RWPE2 (cell line): Measurements from ENCODE around the gene CCSER1.

Source experiments
- ATAC-seq: fragments of 200-7000 bp; cut with Tn5 transposase; 3 replicates; pipeline ENCODE4 v1.9.1; 2021; ENCODE audit warnings: low read depth
- DNase-seq: peaks from one replicate; pipeline ENCODE4 v3.0.0-alpha.2; 2020; ENCODE audit warnings: low spot score
- H3K27ac ChIP-seq: fragments of 450-650 bp; 2 replicates; pipeline ENCODE4 v1.5.1; 2017; ENCODE audit warnings: mild to moderate bottlenecking; ENCODE audit not compliant: poor library complexity, severe bottlenecking
- H3K27me3 ChIP-seq: fragments of 250-450 bp; sonication (Bioruptor Pico); 2 replicates; pipeline ENCODE4 v1.5.1; 2021; ENCODE audit warnings: mild to moderate bottlenecking, moderate library complexity; ENCODE audit not compliant: insufficient read depth, poor library complexity, severe bottlenecking
- H3K36me3 ChIP-seq: fragments of 250-450 bp; sonication (Bioruptor Pico); 2 replicates; pipeline ENCODE4 v1.5.1; 2020; ENCODE audit warnings: low read depth, mild to moderate bottlenecking, moderate library complexity
- H3K4me1 ChIP-seq: fragments of 250-450 bp; sonication (Bioruptor Pico); 2 replicates; pipeline ENCODE4 v1.5.1; 2021; ENCODE audit warnings: mild to moderate bottlenecking, moderate library complexity; ENCODE audit not compliant: insufficient read depth, poor library complexity, severe bottlenecking
- H3K4me3 ChIP-seq: fragments of 250-450 bp; sonication (Bioruptor Pico); 2 replicates; pipeline ENCODE4 v1.5.1; 2021; ENCODE audit warnings: mild to moderate bottlenecking, moderate library complexity; ENCODE audit not compliant: severe bottlenecking
- H3K9me3 ChIP-seq: fragments of 250-450 bp; sonication (Bioruptor Pico); 2 replicates; pipeline ENCODE4 v1.5.1; 2021; ENCODE audit warnings: mild to moderate bottlenecking, moderate library complexity; ENCODE audit not compliant: severe bottlenecking
- CTCF ChIP-seq: fragments of 450-650 bp; IDR thresholded peaks from one replicate; pipeline ENCODE4 v1.5.1; 2017; ENCODE audit warnings: mild to moderate bottlenecking, moderate library complexity; ENCODE audit not compliant: poor library complexity, severe bottlenecking

CCSER1 gene

GRCh38 chr4:91471280-91471679 is 1344.1 kb downstream of the CCSER1 start:
- no peak overlapping the region for H3K4me3 ChIP-seq
- no peak overlapping the region for H3K27ac ChIP-seq
- DNase-seq (no peak), ATAC-seq (no peak)
- no peaks in the 10 kb centered on the region for H3K36me3 ChIP-seq
- TF ChIP-seq CTCF: no peak
- no peaks in the 10 kb centered on the region for H3K27me3 ChIP-seq
- H3K4me1 ChIP-seq: no peaks in the 10 kb centered on the region
- H3K9me3 ChIP-seq: no peaks in the 10 kb centered on the region

- H3K4me3 ChIP-seq: no peak overlapping the region
- H3K4me1 ChIP-seq: no peaks in the 10 kb centered on the region
- no peak for TF ChIP-seq CTCF
- no peaks in the 10 kb centered on the region for H3K27me3 ChIP-seq
- H3K36me3 ChIP-seq: no peaks in the 10 kb centered on the region
- no peaks in the 10 kb centered on the region for H3K9me3 ChIP-seq
- DNase-seq (no peak), ATAC-seq (no peak)
- H3K27ac ChIP-seq: no peak overlapping the region
These were observed 1344.9 kb downstream of the CCSER1 start for GRCh38 chr4:91472046-91472445.

GRCh38 chr4:91485415-91485814 is 1358.2 kb downstream of the CCSER1 start:
- ATAC-seq (no peak), DNase-seq (no peak)
- Histone ChIP-seq H3K9me3 (no peaks in the 10 kb centered on the region), H3K4me1 (no peaks in the 10 kb centered on the region), H3K36me3 (no peaks in the 10 kb centered on the region), H3K4me3 (no peak overlapping the region), H3K27me3 (no peaks in the 10 kb centered on the region), H3K27ac (no peak overlapping the region)
- no peak for TF ChIP-seq CTCF

- ATAC-seq: no peak
- no peaks in the 10 kb centered on the region for H3K36me3 ChIP-seq
- no peak for TF ChIP-seq CTCF
These were observed 1361.8 kb downstream of the CCSER1 start for GRCh38 chr4:91488946-91489345.

GRCh38 chr4:91497892-91498291 is 1370.7 kb downstream of the CCSER1 start:
- TF ChIP-seq CTCF: no peak
- H3K4me1 ChIP-seq: no peaks in the 10 kb centered on the region
- DNase-seq (no peak), ATAC-seq (no peak)
- no peak overlapping the region for H3K4me3 ChIP-seq
- no peaks in the 10 kb centered on the region for H3K27me3 ChIP-seq
- H3K27ac ChIP-seq: no peak overlapping the region
- no peaks in the 10 kb centered on the region for H3K36me3 ChIP-seq
- no peaks in the 10 kb centered on the region for H3K9me3 ChIP-seq

More at GRCh38 chr4:91488946-91489345, 1361.8 kb downstream of the CCSER1 start:
- no peaks in the 10 kb centered on the region for H3K9me3 ChIP-seq
- no peaks in the 10 kb centered on the region for H3K4me1 ChIP-seq
- no peak for DNase-seq
- no peaks in the 10 kb centered on the region for H3K27me3 ChIP-seq
- H3K27ac ChIP-seq: no peak overlapping the region
- H3K4me3 ChIP-seq: no peak overlapping the region
